ENCODE measurements around the gene TNK1. TPM values are rescaled to one million over a fixed set of nuclear protein-coding genes. Genes with fewer than 3 reads are reported as not detected.

Gene TNK1
- total RNA-seq, 1 experiment from 2014 or later = 16.8 TPM

DNA sequence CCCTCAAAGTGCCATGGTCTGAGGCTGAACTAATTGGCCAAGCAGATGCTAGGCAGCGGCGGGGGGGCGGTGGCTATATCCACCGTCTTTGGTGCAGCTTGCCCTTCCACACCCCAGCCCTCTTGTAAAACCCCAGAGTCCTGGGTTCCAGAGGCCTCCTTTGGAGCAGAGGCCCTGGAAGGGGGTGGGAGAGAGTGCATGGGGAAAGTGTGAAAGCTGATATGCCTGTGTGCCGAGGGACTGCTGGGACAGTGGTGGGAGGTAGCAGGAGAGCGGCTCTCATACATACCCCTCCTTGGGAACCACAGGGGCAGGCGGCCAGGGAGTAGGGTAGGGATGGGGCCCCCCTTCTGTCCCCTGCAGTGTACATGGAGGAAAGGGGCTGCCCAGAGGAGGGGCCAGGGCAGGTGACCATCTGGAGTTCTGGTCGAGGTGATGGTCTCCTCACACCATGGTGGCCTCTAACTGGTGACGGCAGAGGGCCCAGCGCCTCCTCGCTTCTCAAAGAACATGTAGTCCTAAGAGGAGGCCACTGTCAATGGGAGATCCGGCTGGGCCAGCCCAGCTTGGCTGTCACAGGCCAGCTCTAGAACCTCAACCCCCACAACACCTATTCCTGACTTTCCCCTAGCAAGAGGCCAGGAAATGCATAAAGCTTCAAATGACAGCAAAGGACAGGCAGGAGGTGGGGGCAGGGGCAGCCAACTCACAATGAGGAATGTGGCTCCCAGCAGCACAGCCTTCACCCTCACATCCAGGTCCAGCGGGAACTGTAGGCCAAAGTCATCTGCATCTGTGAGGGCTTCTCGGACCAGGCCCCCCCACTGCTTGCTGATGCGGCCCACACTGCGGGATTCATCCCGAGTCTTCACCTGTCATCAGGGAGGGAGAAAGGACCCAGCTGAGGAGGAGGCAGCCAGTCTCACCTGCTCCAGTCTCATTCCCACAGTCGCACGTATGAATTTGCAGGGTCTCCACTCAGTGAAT lies 9.3 kb downstream of the TNK1 start:
- Histone ChIP-seq H3K4me2 (ENCODE audit: low read length) (no peak overlapping the region), H3K79me2 (ENCODE audit: insufficient read depth, low read length) (0 out of 2 replicates have a peak, but pooled peaks cover 7% of the 10 kb centered on the region), H3K4me3 (replicated peaks in 1 of 2; ENCODE audit: low read depth in 1 of 2, low read length in 2 of 2) (no peak overlapping the region), H3K27me3 (ENCODE audit: insufficient read depth, low read length) (no peaks in the 10 kb centered on the region), H4K20me1 (ENCODE audit: insufficient read depth) (no peaks in the 10 kb centered on the region), H3K36me3 (ENCODE audit: control insufficient read depth in 1 of 2, insufficient read depth in 2 of 2, low read length in 2 of 2) (peaks cover 10 to 18% of the 10 kb centered on the region in 2 experiments; a peak in 3 of 4 replicates), H3K4me1 (ENCODE audit: control insufficient read depth in 1 of 2, insufficient read depth in 2 of 2, low read length in 2 of 2) (peaks cover 6 to 17% of the 10 kb centered on the region in 2 experiments; a peak in 3 of 4 replicates), H3K9me2 (ENCODE audit: insufficient read depth) (no peaks in the 10 kb centered on the region), H3K9ac (ENCODE audit: low read length) (no peak overlapping the region), H2AFZ (ENCODE audit: low read depth, low read length, poor library complexity, severe bottlenecking) (no peak overlapping the region), H3K9me3 (ENCODE audit: control insufficient read depth in 1 of 2, insufficient read depth in 1 of 2, low read depth in 1 of 2, low read length in 2 of 2) (no peaks in the 10 kb centered on the region), H3K27ac (ENCODE audit: low read depth, low read length) (no peak overlapping the region)
- DNase-seq (ENCODE audit: low read depth, low spot score) (no peak), ATAC-seq (no peak)
- ChIA-PET POLR2A (interaction anchor here (1.2 kb wide), 1 partner anchor 11 kb away, joined by 3 read pairs; no protein-coding TSS in a partner anchor), CTCF (no interaction called here), RAD21 (ENCODE audit: low non-redundant PET in 1 of 2, low total read pairs in 2 of 2, uncharacterized antibody in 2 of 2, unreplicated experiment in 2 of 2) (no interaction called here)
- BruUV-seq (replicated peaks) = no TSS peak
- intact Hi-C loops (cut with micrococcal nuclease) = loop anchor here (5.0 kb wide), 1 partner anchor 33 kb away; the partner anchor contains the start of gene TMEM95
- TF ChIP-seq, protein P1, sequence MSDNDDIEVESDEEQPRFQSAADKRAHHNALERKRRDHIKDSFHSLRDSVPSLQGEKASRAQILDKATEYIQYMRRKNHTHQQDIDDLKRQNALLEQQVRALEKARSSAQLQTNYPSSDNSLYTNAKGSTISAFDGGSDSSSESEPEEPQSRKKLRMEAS (IDR thresholded peaks at IDR 0.05) = no peak
- TF ChIP-seq SP1 (IDR thresholded peaks at IDR 0.05; ENCODE audit: low read depth) = no peak
- TF ChIP-seq, protein P2, sequence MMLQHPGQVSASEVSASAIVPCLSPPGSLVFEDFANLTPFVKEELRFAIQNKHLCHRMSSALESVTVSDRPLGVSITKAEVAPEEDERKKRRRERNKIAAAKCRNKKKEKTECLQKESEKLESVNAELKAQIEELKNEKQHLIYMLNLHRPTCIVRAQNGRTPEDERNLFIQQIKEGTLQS (IDR thresholded peaks at IDR 0.05) = no peak
- TF ChIP-seq SIN3A (IDR thresholded peaks at IDR 0.05; ENCODE audit: low read depth) = no peak
- no peak for TF ChIP-seq EZH2phosphoT487 (IDR thresholded peaks at IDR 0.05; ENCODE audit: borderline replicate concordance)
- TF ChIP-seq, protein P3, sequence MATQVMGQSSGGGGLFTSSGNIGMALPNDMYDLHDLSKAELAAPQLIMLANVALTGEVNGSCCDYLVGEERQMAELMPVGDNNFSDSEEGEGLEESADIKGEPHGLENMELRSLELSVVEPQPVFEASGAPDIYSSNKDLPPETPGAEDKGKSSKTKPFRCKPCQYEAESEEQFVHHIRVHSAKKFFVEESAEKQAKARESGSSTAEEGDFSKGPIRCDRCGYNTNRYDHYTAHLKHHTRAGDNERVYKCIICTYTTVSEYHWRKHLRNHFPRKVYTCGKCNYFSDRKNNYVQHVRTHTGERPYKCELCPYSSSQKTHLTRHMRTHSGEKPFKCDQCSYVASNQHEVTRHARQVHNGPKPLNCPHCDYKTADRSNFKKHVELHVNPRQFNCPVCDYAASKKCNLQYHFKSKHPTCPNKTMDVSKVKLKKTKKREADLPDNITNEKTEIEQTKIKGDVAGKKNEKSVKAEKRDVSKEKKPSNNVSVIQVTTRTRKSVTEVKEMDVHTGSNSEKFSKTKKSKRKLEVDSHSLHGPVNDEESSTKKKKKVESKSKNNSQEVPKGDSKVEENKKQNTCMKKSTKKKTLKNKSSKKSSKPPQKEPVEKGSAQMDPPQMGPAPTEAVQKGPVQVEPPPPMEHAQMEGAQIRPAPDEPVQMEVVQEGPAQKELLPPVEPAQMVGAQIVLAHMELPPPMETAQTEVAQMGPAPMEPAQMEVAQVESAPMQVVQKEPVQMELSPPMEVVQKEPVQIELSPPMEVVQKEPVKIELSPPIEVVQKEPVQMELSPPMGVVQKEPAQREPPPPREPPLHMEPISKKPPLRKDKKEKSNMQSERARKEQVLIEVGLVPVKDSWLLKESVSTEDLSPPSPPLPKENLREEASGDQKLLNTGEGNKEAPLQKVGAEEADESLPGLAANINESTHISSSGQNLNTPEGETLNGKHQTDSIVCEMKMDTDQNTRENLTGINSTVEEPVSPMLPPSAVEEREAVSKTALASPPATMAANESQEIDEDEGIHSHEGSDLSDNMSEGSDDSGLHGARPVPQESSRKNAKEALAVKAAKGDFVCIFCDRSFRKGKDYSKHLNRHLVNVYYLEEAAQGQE (IDR thresholded peaks at IDR 0.05; ENCODE audit: low read depth) = no peak
- no peak for TF ChIP-seq CEBPB (IDR thresholded peaks at IDR 0.05; ENCODE audit: low read depth)
- no peak for TF ChIP-seq TCF7L2 (IDR thresholded peaks at IDR 0.05; ENCODE audit: borderline replicate concordance, extremely low read depth, insufficient read depth, insufficient read length)
- no peak for TF ChIP-seq ZNF274 (IDR thresholded peaks at IDR 0.05; ENCODE audit: low read depth, low read length)
- TF ChIP-seq, protein P4, sequence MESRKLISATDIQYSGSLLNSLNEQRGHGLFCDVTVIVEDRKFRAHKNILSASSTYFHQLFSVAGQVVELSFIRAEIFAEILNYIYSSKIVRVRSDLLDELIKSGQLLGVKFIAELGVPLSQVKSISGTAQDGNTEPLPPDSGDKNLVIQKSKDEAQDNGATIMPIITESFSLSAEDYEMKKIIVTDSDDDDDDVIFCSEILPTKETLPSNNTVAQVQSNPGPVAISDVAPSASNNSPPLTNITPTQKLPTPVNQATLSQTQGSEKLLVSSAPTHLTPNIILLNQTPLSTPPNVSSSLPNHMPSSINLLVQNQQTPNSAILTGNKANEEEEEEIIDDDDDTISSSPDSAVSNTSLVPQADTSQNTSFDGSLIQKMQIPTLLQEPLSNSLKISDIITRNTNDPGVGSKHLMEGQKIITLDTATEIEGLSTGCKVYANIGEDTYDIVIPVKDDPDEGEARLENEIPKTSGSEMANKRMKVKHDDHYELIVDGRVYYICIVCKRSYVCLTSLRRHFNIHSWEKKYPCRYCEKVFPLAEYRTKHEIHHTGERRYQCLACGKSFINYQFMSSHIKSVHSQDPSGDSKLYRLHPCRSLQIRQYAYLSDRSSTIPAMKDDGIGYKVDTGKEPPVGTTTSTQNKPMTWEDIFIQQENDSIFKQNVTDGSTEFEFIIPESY (IDR thresholded peaks at IDR 0.05; ENCODE audit: extremely low read depth, insufficient replicate concordance, low read length) = no peak
- TF ChIP-seq JUND (IDR thresholded peaks at IDR 0.05) = no peak
- no peak for TF ChIP-seq FOSL1 (IDR thresholded peaks at IDR 0.05; ENCODE audit: low read depth)
- TF ChIP-seq SRF (IDR thresholded peaks at IDR 0.05; ENCODE audit: low read depth) = no peak
- TF ChIP-seq ZFX (IDR thresholded peaks at IDR 0.05) = no peak
- no peak for TF ChIP-seq ELF1 (IDR thresholded peaks at IDR 0.05; ENCODE audit: borderline replicate concordance, low read depth)
- no peak for TF ChIP-seq YY1 (IDR thresholded peaks at IDR 0.05; ENCODE audit: extremely low read depth, insufficient replicate concordance, low read depth, low read length)

Measured in HCT116 (cell line).